PC-9 (cell line): ENCODE results near the gene AMPD1. TPM values are rescaled to one million over a fixed set of nuclear protein-coding genes. Genes with fewer than 3 reads are reported as not detected.

Experiments used
- BruUV-seq: library from RNA; stranded (reverse); fragments of 400-500 nt; replicated peaks from 2 replicates; lab custom pipeline; 2021; lab: Mats Ljungman, UMichigan
- CTCF ChIA-PET: fragments of 300-600 bp; sonication (Branson Sonifier 250); formaldehyde crosslinking; loops from one replicate; lab custom pipeline; 2022; ENCODE audit warnings: antibody characterized with exemption; lab: Charles Lee
- POLR2A ChIA-PET: fragments of 300-600 bp; sonication (Branson Sonifier 250); formaldehyde crosslinking; loops from one replicate; lab custom pipeline; 2022; ENCODE audit warnings: antibody characterized with exemption; ENCODE audit not compliant: unreplicated experiment; lab: Charles Lee
- DNase-seq, 2 experiments: peaks; one replicate each; pipeline versions ENCODE4 v3.0.0 to v3.0.0-alpha.2; 2015 to 2022; ENCODE audit warnings: mixed read lengths in 1 of 2
- H2AFZ ChIP-seq: fragments of 200-600 bp; sonication (generic); 2 replicates; pipeline ENCODE4 v1.8.1; 2017; ENCODE audit warnings: antibody characterized with exemption
- H3F3A ChIP-seq: fragments of 200-600 bp; sonication (generic); 2 replicates; pipeline ENCODE4 v1.8.1; 2017; ENCODE audit warnings: antibody characterized with exemption, mild to moderate bottlenecking, low read depth; ENCODE audit not compliant: insufficient read depth
- H3K27ac ChIP-seq: fragments of 200-600 bp; sonication (generic); 2 replicates; pipeline ENCODE4 v1.6.1; 2016; ENCODE audit warnings: mixed run types
- H3K27me3 ChIP-seq: fragments of 200-600 bp; sonication (generic); 2 replicates; pipeline ENCODE4 v1.6.1; 2016; ENCODE audit warnings: low read depth, mixed run types; ENCODE audit not compliant: insufficient read depth
- H3K36me3 ChIP-seq: fragments of 200-600 bp; sonication (generic); 2 replicates; pipeline ENCODE4 v1.6.1; 2016; ENCODE audit warnings: low read depth, mixed run types
- H3K4me1 ChIP-seq: fragments of 200-600 bp; sonication (generic); replicated peaks from 2 replicates; pipeline ENCODE4 v1.6.1; 2016; ENCODE audit warnings: mixed run types; ENCODE audit not compliant: insufficient read depth
- H3K4me2 ChIP-seq: fragments of 200-600 bp; sonication (generic); 2 replicates; pipeline ENCODE4 v1.6.1; 2017; ENCODE audit warnings: mixed run types
- H3K4me3 ChIP-seq: fragments of 200-600 bp; sonication (generic); 2 replicates; pipeline ENCODE4 v1.6.1; 2016; ENCODE audit warnings: mixed run types
- H3K79me2 ChIP-seq: fragments of 200-600 bp; sonication (generic); 2 replicates; pipeline ENCODE4 v1.6.1; 2017; ENCODE audit warnings: low read depth, mixed run types
- H3K9me2 ChIP-seq: fragments of 200-600 bp; sonication (generic); 2 replicates; pipeline ENCODE4 v1.8.1; 2017; ENCODE audit warnings: mild to moderate bottlenecking; ENCODE audit not compliant: insufficient read depth
- H3K9me3 ChIP-seq: fragments of 200-600 bp; sonication (generic); 2 replicates; pipeline ENCODE4 v1.8.1; 2016; ENCODE audit warnings: low read depth; ENCODE audit not compliant: insufficient read depth
- H4K20me1 ChIP-seq: fragments of 200-600 bp; sonication (generic); 2 replicates; pipeline ENCODE4 v1.8.1; 2017; ENCODE audit not compliant: insufficient read depth
- CTCF ChIP-seq: fragments of 200-600 bp; sonication (generic); conservative IDR thresholded peaks from 2 replicates; pipeline ENCODE4 v1.6.1; 2017; ENCODE audit warnings: mixed run types, antibody characterized with exemption, mild to moderate bottlenecking, moderate library complexity
- EZH2 ChIP-seq: fragments of 200-600 bp; sonication (generic); IDR thresholded peaks from 2 replicates; pipeline ENCODE4 v1.8.0; 2017; ENCODE audit warnings: antibody characterized with exemption, low read depth
- intact Hi-C: fragments of 100-400 bp; cut with micrococcal nuclease; formaldehyde crosslinking; loops from one replicate; pipeline ENCODE4 v1.10.0; 2022; ENCODE audit not compliant: unreplicated experiment
- total RNA-seq: library from RNA; stranded (reverse); gene quantifications from 2 replicates; pipeline ENCODE4 v1.2.3, GENCODE V29; 2021

Gene AMPD1
- total RNA-seq, 1 experiment from 2014 or later, result not detected

GRCh38 chr1:114723457-114723856 lies 28.1 kb upstream of the AMPD1 start:
- Histone ChIP-seq H3K4me1 (peaks cover 23% of the 10 kb centered on the region), H4K20me1 (peaks cover 33% of the 10 kb centered on the region), H3K27me3 (no peaks in the 10 kb centered on the region), H3K9me3 (no peaks in the 10 kb centered on the region), H3K36me3 (peaks cover 93% of the 10 kb centered on the region), H3K9me2 (no peaks in the 10 kb centered on the region), H3K27ac (no peak overlapping the region), H3K79me2 (0 out of 2 replicates have a peak, but pooled peaks cover 12% of the 10 kb centered on the region), H3K4me3 (no peak overlapping the region), H3K4me2 (no peak overlapping the region), H3F3A (peaks cover 53% of the 10 kb centered on the region), H2AFZ (no peak overlapping the region)
- intact Hi-C loops, result no loop called here
- TF ChIP-seq CTCF (no peak), EZH2 (no peak)
- DNase-seq, result no peak
- ChIA-PET CTCF (no interaction called here), POLR2A (no interaction called here)
- BruUV-seq, result no TSS peak

GRCh38 chr1:114720492-114720891 lies 25.1 kb upstream of the AMPD1 start:
- no peak for TF ChIP-seq EZH2
- no peak for TF ChIP-seq CTCF
- peaks cover 73% of the 10 kb centered on the region for H3K36me3 ChIP-seq
- H3K9me2 ChIP-seq, result no peaks in the 10 kb centered on the region
- H2AFZ ChIP-seq, result no peak overlapping the region
- no TSS peak for BruUV-seq
- intact Hi-C loops, result no loop called here
- H3K79me2 ChIP-seq, result peaks cover 13% of the 10 kb centered on the region
- H3K4me2 ChIP-seq, result no peak overlapping the region
- no peak for DNase-seq
- peaks cover 16% of the 10 kb centered on the region for H4K20me1 ChIP-seq
- ChIA-PET POLR2A (no interaction called here), CTCF (no interaction called here)
- H3K9me3 ChIP-seq, result no peaks in the 10 kb centered on the region
- H3K27me3 ChIP-seq, result no peaks in the 10 kb centered on the region
- H3F3A ChIP-seq, result peaks cover 62% of the 10 kb centered on the region
- H3K4me1 ChIP-seq, result peaks cover 41% of the 10 kb centered on the region
- H3K27ac ChIP-seq, result peak overlapping the region; percentile 42
- H3K4me3 ChIP-seq, result no peak overlapping the region

- ChIA-PET CTCF (no interaction called here), POLR2A (interaction anchor here (0.7 kb wide), 1 partner anchor 49 kb away, joined by 4 read pairs; no protein-coding TSS in a partner anchor)
- no peak overlapping the region for H3K4me3 ChIP-seq
- H3K4me1 ChIP-seq, result peaks cover 45% of the 10 kb centered on the region
- H3K36me3 ChIP-seq, result peaks cover 62% of the 10 kb centered on the region
- TF ChIP-seq CTCF, result no peak
- no peaks in the 10 kb centered on the region for H3K27me3 ChIP-seq
- H3K9me3 ChIP-seq, result no peaks in the 10 kb centered on the region
- H3F3A ChIP-seq, result peaks cover 58% of the 10 kb centered on the region
- H4K20me1 ChIP-seq, result peaks cover 16% of the 10 kb centered on the region
- peaks cover 23% of the 10 kb centered on the region for H3K79me2 ChIP-seq
- no peak overlapping the region for H2AFZ ChIP-seq
- peak in 1 of 2 experiments; percentile 60 for DNase-seq
- intact Hi-C loops, result no loop called here
- peak overlapping the region; percentile 42 for H3K27ac ChIP-seq
- no peak overlapping the region for H3K4me2 ChIP-seq
- no peaks in the 10 kb centered on the region for H3K9me2 ChIP-seq
- no TSS peak for BruUV-seq
Measured at GRCh38 chr1:114719424-114719787, 24.1 kb upstream of the AMPD1 start.
